HPDE6-E6E7 (cell line): ENCODE results near the gene GSE1.

Experiments
- DNase-seq: peaks from one replicate; pipeline ENCODE4 v3.0.0; 2011; ENCODE audit warnings: missing footprints; ENCODE audit errors: extremely low spot score

GSE1 gene

GRCh38 chr16:85605051-85605911 lies 7.8 kb upstream of the GSE1 start:
- DNase-seq, result no peak

- DNase-seq, result no peak
These were observed 6.9 kb upstream of the GSE1 start for GRCh38 chr16:85605912-85606841.

- DNase-seq, result no peak
These were observed 6.2 kb upstream of the GSE1 start for GRCh38 chr16:85606904-85607303.

GRCh38 chr16:85607321-85607765 lies 5.8 kb upstream of the GSE1 start:
- DNase-seq, result no peak

DNA sequence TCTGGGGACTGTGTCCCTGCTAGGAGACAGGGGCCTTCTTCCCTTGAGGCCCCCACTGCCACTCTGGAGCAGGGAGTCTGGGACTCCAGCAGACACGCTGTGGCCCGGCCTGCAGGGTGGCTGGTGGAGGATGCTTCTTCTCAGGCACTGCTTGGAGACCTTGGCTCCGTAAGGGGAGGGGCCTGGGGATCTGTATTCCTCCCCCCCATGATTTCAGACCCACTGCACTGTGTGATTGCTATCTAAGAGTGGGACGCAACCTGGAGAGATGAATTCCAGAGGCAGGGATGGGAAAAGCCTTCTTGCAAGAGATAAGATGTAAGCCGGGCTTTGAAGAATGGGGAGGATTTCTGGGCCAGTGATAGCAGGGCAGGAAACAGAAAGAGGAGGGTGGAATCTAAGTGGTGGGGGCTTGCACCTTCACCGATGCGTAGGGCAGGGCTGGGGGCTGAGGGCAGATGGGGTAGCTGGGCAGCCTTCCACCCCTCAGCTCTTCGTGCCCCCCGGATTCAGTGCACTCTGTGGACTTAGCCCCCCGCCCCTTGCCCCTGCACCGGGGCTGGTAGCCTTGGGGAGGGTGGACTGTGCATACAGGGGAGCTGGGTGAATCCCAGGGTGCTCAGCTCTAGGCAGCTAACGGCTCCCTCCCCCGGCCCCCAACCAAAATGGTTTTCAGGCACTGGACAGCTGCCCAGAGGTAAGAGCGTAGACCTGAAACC lies 5.2 kb upstream of the GSE1 start:
- no peak for DNase-seq

DNA sequence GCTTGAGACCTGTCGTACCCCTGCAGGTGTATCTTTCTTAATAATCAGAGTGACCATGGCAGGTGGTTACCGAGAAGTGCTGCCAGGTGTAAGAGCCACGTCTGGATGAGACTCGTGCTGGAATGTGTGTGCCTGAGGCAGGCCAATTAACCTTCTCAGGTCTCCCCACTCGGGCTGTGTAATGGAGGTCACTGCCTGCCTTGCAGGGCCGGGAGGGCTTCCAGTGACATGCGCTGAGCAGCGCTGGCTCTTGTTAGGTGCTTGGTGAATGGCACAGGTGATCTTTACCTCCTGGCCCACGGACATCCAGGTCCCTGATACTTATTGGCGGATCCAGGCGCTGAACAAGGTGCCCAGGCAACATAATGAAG lies 4.6 kb upstream of the GSE1 start:
- no peak for DNase-seq

- DNase-seq, result no peak
These were observed 4.2 kb upstream of the GSE1 start for GRCh38 chr16:85608887-85609286.

DNA sequence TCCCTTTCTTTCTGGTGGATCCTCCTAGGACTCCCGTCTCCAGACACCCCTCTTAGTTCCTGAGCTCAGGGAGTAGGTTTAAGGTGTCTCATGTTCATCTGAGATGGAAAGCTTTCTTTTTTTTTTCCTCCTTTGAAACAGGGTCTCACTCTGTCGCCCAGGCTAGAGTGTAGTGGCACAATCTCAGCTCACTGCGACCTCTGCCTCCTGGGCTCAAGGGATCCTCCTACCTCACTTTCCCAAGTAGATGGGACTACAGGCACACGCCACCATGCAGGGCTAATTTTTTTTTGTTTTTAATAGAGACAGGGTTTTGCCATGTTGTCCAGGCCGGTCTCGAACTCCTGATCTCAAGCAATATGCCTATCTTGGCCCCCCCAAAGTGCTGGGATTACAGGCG lies 3.6 kb upstream of the GSE1 start:
- no peak for DNase-seq

GRCh38 chr16:85610059-85610445 lies 3.1 kb upstream of the GSE1 start:
- DNase-seq, result no peak

- peak; percentile 88 for DNase-seq
These were observed 2.5 kb upstream of the GSE1 start for GRCh38 chr16:85610446-85611193.

DNA sequence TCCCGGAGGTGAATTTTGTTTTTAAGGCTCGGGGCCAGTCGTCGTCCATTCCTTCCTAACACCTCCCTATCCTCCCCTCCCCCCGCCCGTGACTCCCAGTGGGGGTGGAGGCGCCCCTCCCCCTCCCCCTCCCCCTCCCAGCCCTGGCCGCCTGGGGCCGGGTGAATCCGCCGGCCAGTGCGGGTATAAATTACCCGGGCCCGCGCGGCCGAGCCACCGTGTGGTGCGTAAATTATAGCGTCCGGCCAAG lies 2.0 kb upstream of the GSE1 start:
- no peak for DNase-seq

DNA sequence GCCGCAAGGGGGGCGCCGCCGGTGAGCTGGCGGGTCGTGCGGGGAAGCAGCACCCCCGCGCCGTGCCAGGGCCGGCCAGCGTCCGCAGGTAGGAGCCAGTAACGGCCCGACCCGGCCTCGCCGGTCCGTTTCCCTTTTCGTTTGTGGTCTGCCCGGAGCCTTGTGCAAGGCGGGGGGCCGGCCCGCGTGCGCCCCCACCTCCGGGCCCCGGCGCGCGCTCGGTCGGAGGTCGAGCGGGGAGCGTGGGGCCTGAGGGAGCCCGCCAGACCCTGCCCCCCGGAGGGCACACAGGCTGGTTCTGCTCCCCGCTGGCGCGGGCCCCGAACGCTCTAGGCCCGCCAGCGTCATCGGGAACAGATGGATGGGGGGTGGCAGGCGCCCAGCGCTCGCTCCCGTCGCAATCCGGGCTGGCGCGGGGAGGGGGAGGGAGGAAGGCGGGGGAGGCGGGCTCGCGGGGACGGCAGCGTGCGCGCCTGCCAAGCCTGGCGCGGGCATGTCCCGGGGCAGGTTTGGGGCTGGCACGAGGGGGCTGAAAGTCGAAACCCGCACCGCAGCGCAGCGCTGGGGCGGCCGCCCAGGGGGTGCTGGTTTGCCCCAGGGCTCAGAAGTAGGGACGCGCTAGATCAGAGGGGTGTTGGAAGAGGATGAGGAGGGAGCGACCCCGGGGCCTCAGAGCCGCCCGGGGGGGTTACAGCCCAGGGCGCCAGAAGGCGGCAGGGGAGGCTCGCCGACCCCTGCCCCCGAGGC lies 1.5 kb upstream of the GSE1 start:
- DNase-seq, result peak; percentile 75

- peak; percentile 98 for DNase-seq
These were observed 826 bp upstream of the GSE1 start for GRCh38 chr16:85612191-85612800.

DNA sequence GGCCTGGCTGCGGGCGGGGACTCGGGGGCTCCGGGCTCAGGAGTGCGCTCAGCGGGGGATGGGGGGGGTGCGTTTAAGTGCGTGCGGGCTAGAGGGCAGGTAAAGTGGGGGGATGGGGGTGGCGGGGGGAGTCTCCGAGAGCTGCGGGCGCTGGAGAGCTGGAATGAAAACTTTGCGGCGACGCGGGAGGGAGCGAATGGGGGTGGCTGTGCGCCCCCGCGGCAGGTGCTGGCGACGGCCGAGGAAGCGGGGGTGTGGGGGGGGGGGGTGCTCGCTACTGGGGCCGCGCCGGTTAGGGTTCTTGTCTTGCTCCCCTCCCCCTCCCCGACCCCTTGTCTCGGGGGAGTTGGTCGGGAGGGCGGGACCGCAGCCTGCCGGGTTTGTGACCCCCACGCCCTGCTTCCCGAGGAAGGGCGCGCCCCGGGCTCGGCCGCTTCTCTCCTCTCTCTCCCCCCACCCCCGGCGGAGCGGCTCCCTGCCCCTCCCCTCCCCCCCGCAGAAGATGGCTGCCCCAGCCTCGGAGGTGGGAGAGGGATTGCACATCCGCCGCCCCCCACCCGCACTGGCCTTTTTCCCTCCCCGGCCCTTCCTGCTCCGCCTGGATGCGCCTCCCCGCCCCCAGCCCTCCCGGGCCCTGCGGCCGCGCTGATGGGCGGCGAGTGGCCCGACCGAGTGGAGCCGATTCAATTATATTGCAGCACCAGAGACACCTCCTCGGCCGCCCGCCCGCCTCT lies 649 bp downstream of the GSE1 start:
- DNase-seq, result no peak

- no peak for DNase-seq
These were observed 1.4 kb downstream of the GSE1 start for GRCh38 chr16:85614338-85615013.

GRCh38 chr16:85615014-85615851 lies 2.1 kb downstream of the GSE1 start:
- peak; percentile 99 for DNase-seq

DNA sequence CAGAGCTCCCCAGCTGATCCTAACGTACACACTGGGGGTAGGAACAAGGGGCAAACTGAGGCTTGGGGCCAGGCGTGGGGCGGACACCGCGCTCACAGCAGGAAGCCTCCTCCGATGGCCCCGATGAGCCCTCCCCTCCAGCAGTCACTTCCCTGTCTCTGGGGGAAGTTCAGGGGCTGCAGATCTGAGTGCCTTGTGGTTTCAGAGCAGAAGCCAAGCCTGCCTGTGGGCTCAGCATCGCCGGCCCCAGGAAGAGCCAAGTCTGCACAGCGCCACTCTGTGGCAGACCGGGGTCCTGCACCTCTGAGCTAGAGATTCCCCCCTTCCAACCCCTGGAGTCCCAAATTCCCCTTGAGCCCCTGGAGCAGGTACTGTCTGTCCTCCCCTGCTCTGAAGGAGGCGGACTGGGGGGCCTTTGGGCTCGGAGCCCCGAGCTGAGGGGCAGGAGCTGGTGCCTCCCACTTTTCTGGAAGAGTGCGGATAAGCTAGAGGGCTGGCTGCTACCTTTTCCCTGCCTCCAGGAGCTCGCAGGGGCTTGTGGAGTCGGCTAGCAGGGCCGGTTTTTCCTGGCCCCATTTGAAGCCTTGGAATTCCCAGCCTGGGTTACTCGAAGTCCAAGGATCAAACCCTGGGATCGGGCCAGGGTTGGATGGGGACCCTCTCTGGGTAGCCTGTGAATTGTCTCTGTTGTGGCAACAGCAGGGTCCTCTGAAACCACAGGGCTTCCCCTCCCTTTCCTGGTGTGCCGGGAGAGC lies 2.9 kb downstream of the GSE1 start:
- peak; percentile 48 for DNase-seq
